ENCODE measurements around the gene AFAP1L2.

Gene AFAP1L2

GRCh38 chr10:114290038-114290437 lies 114.3 kb downstream of the AFAP1L2 start:
- no peak for DNase-seq (ENCODE audit: low read depth)

GRCh38 chr10:114289096-114289436 lies 115.2 kb downstream of the AFAP1L2 start:
- no peak for DNase-seq (ENCODE audit: low read depth)

GRCh38 chr10:114288424-114289095 lies 115.7 kb downstream of the AFAP1L2 start:
- no peak for DNase-seq (ENCODE audit: low read depth)

GRCh38 chr10:114286921-114287320 lies 117.4 kb downstream of the AFAP1L2 start:
- no peak for DNase-seq (ENCODE audit: low read depth)

- DNase-seq (ENCODE audit: low read depth): no peak
These were observed 118.3 kb downstream of the AFAP1L2 start for GRCh38 chr10:114285961-114286441.

GRCh38 chr10:114284346-114285071 lies 119.8 kb downstream of the AFAP1L2 start:
- DNase-seq (ENCODE audit: low read depth): no peak

GRCh38 chr10:114283535-114284234 lies 120.6 kb downstream of the AFAP1L2 start:
- DNase-seq (ENCODE audit: low read depth): no peak

- DNase-seq (ENCODE audit: low read depth): no peak
These were observed 121.2 kb downstream of the AFAP1L2 start for GRCh38 chr10:114283091-114283490.

- DNase-seq (ENCODE audit: low read depth): no peak
These were observed 121.8 kb downstream of the AFAP1L2 start for GRCh38 chr10:114282526-114282925.

- DNase-seq (ENCODE audit: low read depth): no peak
These were observed 122.8 kb downstream of the AFAP1L2 start for GRCh38 chr10:114281461-114281860.

- no peak for DNase-seq (ENCODE audit: low read depth)
These were observed 123.3 kb downstream of the AFAP1L2 start for GRCh38 chr10:114281006-114281405.

GRCh38 chr10:114279901-114280644 lies 124.2 kb downstream of the AFAP1L2 start:
- no peak for DNase-seq (ENCODE audit: low read depth)

GRCh38 chr10:114279289-114279688 lies 125.0 kb downstream of the AFAP1L2 start:
- DNase-seq (ENCODE audit: low read depth): no peak

- DNase-seq (ENCODE audit: low read depth): no peak
These were observed 125.5 kb downstream of the AFAP1L2 start for GRCh38 chr10:114278884-114279191.

- DNase-seq (ENCODE audit: low read depth): no peak
These were observed 126.0 kb downstream of the AFAP1L2 start for GRCh38 chr10:114278140-114278883.

GRCh38 chr10:114276671-114277070 lies 127.6 kb downstream of the AFAP1L2 start:
- no peak for DNase-seq (ENCODE audit: low read depth)

- DNase-seq (ENCODE audit: low read depth): no peak
These were observed 128.2 kb downstream of the AFAP1L2 start for GRCh38 chr10:114276066-114276465.

- DNase-seq (ENCODE audit: low read depth): no peak
These were observed 129.5 kb downstream of the AFAP1L2 start for GRCh38 chr10:114274616-114275453.

GRCh38 chr10:114273910-114274309 lies 130.4 kb downstream of the AFAP1L2 start:
- DNase-seq (ENCODE audit: low read depth): no peak

GRCh38 chr10:114272696-114273095 lies 131.6 kb downstream of the AFAP1L2 start:
- no peak for DNase-seq (ENCODE audit: low read depth)

GRCh38 chr10:114271779-114272167 lies 132.5 kb downstream of the AFAP1L2 start:
- peak; percentile 96 for DNase-seq (ENCODE audit: low read depth)

Data from EH (cell line).